Measurements from ENCODE around the gene TNFSF12.

The TNFSF12 gene

GRCh38 chr17:7570351-7570750 lies 21.5 kb downstream of the TNFSF12 start:
- DNase-seq (ENCODE audit: low spot score): no peak

DNA sequence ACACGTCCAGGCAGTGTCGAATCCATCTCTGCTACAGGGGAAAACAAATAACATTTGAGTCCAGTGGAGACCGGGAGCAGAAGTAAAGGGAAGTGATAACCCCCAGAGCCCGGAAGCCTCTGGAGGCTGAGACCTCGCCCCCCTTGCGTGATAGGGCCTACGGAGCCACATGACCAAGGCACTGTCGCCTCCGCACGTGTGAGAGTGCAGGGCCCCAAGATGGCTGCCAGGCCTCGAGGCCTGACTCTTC lies 23.4 kb downstream of the TNFSF12 start:
- no peak for DNase-seq (ENCODE audit: low spot score)

- DNase-seq (ENCODE audit: low spot score): peak; percentile 99
These were observed 23.9 kb downstream of the TNFSF12 start for GRCh38 chr17:7572588-7573323.

GRCh38 chr17:7573324-7574080 lies 24.6 kb downstream of the TNFSF12 start:
- peak; percentile 94 for DNase-seq (ENCODE audit: low spot score)

DNA sequence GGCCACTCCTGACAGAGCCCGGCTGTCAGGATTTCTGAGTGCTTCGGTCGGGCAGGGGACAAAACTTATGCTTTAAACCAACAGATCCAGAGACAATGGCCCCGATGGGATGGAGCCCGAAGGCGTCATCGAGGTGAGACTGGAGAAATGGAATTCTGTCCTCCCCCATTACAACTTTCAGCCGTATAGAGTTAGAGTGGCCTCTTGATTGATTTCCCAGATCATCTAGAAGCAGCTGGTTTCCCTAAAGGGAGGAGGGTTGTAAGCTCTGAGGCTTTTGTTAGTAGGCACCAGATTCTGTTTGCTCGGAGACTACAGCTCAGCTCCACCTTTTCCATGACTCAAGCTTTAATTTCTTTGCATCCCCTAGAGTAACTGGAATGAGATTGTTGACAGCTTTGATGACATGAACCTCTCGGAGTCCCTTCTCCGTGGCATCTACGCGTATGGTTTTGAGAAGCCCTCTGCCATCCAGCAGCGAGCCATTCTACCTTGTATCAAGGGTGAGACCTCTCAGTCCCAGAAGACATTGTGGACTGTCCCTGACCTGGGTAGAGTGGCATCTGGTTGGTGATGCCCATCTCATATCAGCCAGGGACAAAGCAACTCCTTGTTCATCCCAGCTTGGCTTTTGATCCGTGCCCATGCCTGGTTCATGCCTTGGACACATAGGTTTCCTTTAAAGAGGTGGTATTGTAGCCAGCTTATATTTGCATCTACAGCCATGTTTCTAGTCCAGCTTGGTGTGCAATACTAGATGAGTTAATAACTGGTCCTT lies 25.5 kb downstream of the TNFSF12 start:
- no peak for DNase-seq (ENCODE audit: low spot score)

DNA sequence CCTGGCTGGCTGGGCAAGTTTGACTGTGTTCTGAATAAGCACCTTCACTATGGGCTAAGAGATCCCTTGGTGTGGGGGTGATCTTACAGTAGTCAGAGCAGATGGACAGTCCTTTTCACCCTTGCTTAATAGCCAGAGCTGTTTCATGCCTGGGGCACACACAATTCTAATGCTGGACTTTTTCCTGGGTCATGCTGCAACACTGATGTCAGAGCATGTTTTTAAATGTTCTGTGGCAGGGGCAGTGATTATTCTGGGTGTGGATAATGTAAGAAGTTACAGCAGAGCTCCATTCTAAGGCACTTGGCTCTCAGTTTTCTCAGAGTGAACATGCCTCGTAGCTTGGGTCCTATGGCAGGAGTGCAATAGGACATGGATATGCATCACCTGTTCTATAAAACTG lies 26.6 kb downstream of the TNFSF12 start:
- DNase-seq (ENCODE audit: low spot score): no peak

DNA sequence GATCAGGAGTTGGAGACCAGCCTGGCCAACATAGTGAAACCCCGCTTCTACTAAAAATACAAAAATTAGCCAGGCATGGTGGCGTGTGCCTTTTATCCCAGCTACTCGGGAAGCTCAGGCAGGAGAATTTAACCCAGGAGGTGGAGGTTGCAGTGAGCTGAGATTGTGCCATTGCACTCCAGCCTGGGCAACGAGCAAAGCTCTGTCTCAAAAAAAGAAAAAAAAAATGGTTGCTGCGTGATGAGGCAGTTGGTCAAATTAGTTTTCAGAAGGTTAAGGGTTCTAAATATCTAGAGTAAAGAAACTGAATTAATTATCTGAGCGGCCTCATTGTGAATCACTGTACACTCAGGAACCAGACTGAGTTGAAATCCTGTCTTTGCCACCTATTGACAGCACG lies 27.1 kb downstream of the TNFSF12 start:
- DNase-seq (ENCODE audit: low spot score): no peak

GRCh38 chr17:7576432-7576937 lies 27.6 kb downstream of the TNFSF12 start:
- no peak for DNase-seq (ENCODE audit: low spot score)

GRCh38 chr17:7577327-7578199 lies 28.7 kb downstream of the TNFSF12 start:
- no peak for DNase-seq (ENCODE audit: low spot score)

GRCh38 chr17:7579001-7579833 lies 30.4 kb downstream of the TNFSF12 start, which contains the start of gene CD68:
TSS of gene CD68 (plus strand) at chr17:7579638. CDS start at chr17:7579678, 40 bp downstream.
- DNase-seq (ENCODE audit: low spot score): peak; percentile 88

DNA sequence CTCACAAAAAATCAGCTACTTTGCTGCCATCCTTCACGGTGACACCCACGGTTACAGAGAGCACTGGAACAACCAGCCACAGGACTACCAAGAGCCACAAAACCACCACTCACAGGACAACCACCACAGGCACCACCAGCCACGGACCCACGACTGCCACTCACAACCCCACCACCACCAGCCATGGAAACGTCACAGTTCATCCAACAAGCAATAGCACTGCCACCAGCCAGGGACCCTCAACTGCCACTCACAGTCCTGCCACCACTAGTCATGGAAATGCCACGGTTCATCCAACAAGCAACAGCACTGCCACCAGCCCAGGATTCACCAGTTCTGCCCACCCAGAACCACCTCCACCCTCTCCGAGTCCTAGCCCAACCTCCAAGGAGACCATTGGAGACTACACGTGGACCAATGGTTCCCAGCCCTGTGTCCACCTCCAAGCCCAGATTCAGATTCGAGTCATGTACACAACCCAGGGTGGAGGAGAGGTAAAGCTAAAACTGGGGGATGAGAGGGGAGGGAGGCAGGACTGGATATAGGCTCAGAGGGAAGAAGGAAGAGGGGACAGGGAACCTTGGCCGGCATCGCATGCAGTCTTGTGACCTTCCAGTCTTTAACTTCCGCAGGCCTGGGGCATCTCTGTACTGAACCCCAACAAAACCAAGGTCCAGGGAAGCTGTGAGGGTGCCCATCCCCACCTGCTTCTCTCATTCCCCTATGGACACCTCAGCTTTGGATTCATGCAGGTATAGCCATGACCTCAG lies 31.2 kb downstream of the TNFSF12 start:
- DNase-seq (ENCODE audit: low spot score): no peak

- DNase-seq (ENCODE audit: low spot score): no peak
These were observed 32.0 kb downstream of the TNFSF12 start for GRCh38 chr17:7580604-7581575.

DNA sequence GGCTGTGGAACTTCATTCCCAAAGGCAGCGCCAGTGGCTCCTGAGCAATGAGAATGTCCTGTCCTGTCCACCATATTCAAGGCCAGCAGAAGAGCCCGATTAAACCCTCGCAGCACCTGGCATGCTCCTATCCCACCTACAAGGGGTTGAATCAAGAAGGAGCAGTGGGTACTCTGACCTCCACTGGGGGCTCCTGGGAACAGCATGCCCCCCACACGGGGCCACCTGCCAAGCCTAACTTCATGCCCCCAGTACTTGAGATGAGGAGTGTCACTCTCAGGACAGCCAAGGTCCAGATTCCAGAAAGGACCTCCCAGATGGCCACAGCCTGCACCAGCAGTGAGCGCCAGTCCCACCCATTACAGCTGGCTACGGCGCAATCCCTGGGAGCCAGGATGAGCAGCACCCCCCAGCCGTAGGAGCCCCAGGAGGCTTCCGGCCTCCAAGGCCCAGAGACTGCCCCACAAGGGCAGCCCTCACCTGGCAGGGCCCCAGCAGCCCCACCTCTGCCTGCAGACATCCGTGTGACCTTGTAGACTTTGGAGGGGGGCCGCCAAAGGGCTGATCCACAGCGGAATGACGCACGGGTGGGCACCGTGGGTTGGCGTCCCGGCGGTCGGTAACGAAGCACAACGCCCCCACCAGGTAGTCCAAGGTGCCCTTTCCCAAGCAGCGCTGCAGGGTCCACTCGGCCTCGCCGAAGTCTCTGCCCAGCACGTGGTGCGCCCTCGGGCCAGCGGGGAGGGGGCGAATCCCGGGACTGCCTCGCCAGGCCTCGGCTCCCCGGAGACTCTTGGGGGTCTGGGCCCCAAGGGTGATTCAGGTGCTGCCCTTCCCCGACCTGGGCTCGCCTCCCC lies 33.8 kb downstream of the TNFSF12 start:
- DNase-seq (ENCODE audit: low spot score): no peak

DNA sequence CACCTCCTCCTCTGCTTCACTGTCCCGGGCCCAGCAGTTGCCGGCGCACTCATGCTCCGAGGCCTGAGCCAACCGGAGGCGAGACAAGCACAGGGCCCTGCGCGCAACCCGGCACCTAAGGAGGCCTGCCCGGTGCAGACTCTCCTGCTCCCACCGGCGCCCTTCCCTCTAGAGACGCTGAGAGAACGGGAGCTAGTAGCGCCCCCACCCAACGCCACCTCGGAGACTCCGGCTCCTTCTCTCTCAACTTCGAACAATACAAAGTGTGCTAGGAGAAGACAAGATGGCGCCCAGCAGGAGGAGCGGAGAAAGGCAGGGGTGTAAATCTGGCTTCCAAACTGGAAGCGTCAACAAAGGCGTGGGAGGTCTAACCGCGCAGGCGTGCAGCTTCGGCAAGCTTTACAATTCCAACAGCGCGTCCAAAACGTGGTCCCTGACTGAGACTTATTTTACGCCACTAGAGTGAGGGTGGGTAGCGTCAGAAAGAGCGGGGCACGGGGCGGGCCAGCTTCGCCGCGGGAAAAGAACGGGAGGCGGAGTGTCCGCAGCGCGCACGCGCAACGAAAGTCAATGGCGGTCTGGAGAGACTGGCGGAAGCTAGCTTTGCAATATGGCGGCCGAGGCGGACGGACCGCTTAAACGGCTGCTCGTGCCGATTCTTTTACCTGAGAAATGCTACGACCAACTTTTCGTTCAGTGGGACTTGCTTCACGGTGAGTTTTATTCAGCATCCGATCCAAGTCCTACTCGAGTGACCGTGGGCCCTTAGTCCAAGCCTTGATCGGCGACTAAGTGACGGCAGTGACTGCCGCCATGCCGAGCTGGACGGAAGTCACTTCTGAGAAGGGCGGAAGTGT lies 34.6 kb downstream of the TNFSF12 start, which contains the start of gene MPDU1:
Gene MPDU1 (plus strand): TSS at position 600 of the 857 bp plus-strand sequence. CDS start 11 bp downstream, at position 611.
- peak; percentile 92 for DNase-seq (ENCODE audit: low spot score)

DNA sequence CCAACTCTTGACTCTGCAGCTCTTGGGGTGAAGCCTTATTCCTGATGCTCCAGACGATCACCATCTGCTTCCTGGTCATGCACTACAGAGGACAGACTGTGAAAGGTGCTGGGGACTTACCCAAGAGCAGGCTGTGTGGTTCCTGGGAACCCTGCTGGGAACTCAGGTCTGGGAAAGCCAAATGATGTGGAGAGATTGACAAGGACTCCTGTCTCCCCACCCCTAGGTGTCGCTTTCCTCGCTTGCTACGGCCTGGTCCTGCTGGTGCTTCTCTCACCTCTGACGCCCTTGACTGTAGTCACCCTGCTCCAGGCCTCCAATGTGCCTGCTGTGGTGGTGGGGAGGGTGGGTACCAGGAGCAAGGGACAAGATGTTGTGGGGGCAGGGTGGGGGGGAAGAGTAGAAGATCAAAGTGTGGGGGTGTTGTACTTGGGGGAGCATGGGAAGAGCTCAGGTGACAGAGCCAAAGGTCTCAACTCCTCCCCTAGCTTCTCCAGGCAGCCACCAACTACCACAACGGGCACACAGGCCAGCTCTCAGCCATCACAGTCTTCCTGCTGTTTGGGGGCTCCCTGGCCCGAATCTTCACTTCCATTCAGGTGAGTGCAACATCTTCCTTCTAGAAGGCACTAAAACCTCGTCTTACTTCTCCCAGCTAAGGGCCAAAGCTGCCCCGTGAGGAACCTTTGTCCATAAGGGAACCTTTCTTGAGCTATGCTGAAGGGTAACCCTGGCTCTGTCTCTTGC lies 38.0 kb downstream of the TNFSF12 start:
- no peak for DNase-seq (ENCODE audit: low spot score)

All from GM03348 (cell line).